Smooth muscle cell of the pulmonary artery (primary cell): ENCODE results near the gene ACTA1. TPM values are rescaled to one million over a fixed set of nuclear protein-coding genes. Genes with fewer than 3 reads are reported as not detected.

Experiments used
- total RNA-seq: library from RNA; depleted of rRNA; stranded (reverse); fragments of >200 nt; gene quantifications from 2 replicates; pipeline ENCODE4 v1.2.3, GENCODE V29; 2014

The ACTA1 gene
- total RNA-seq, result not detected in 2 replicates

DNA sequence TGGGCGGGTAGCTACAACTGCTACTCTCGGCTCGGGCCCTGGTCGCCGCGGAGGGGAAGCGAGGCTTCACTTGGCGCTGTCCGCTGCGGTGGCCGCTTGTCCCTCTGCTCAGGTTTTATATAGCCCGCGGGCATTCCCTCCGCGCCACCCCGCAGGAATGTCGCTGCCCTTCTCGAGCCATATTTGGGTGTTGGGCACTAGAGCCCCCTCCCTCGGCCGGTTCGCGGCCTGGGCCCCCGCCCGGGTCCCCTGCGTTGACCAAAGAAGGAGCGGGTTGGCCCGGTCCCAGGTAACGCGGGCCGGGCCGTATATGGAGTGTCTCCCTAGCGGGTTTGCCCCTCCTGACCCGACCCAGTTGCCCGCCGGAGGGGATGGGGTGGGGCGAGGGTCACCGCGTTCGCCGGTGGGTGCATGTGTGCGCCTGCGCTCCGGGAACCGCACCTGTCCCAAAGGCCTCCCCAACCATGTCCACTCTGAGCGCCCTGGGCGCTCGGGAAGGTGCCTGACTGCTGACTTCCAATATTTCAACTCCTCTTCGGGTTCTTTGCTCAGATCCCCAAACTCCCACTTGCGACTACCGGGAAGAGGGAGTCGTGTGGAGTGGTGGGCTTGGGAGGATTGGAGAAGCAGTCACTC is at the start of gene ACTA1:
ACTA1 (minus strand) TSS at position 90 of the 636 bp plus-strand sequence. CDS start 979 bp downstream, outside the sequence.

Other genes starting within 250 kb of the ACTA1 start
- gene RAB4A, start 163.0 kb downstream of the ACTA1 start, total RNA-seq, result 25.6 and 36.5 TPM in 2 replicates
- 7.6 and 9.3 TPM in 2 replicates for gene CCSAP, start 91.0 kb downstream of the ACTA1 start, total RNA-seq
- 28.2 and 34.7 TPM in 2 replicates for gene NUP133, start 74.2 kb upstream of the ACTA1 start, total RNA-seq
- gene ABCB10, start 124.6 kb upstream of the ACTA1 start, total RNA-seq, result 15.9 and 17.7 TPM in 2 replicates
- 14.8 and 16.8 TPM in 2 replicates for gene TAF5L, start 192.0 kb upstream of the ACTA1 start, total RNA-seq
- 8.3 and 15.0 TPM in 2 replicates for gene URB2, start 192.2 kb upstream of the ACTA1 start, total RNA-seq